Stimulated activated CD8-positive, alpha-beta memory T cell treated with anti-CD3 and anti-CD28 coated beads, Interleukin-12 subunit alpha, Interleukin-12 subunit beta, amount 100 ng/mL, for 24 hours (primary cell): ENCODE results near the gene NARF.
"Not testable (repeated sequence)": the region's sequence is repeated elsewhere in the genome, so short reads cannot be mapped to it uniquely, and the experiment has no call there.

Source experiments
- DNase-seq: peaks from one replicate; pipeline ENCODE4 v3.0.0-alpha.2; 2020; ENCODE audit errors: extremely low read depth

NARF gene

DNA sequence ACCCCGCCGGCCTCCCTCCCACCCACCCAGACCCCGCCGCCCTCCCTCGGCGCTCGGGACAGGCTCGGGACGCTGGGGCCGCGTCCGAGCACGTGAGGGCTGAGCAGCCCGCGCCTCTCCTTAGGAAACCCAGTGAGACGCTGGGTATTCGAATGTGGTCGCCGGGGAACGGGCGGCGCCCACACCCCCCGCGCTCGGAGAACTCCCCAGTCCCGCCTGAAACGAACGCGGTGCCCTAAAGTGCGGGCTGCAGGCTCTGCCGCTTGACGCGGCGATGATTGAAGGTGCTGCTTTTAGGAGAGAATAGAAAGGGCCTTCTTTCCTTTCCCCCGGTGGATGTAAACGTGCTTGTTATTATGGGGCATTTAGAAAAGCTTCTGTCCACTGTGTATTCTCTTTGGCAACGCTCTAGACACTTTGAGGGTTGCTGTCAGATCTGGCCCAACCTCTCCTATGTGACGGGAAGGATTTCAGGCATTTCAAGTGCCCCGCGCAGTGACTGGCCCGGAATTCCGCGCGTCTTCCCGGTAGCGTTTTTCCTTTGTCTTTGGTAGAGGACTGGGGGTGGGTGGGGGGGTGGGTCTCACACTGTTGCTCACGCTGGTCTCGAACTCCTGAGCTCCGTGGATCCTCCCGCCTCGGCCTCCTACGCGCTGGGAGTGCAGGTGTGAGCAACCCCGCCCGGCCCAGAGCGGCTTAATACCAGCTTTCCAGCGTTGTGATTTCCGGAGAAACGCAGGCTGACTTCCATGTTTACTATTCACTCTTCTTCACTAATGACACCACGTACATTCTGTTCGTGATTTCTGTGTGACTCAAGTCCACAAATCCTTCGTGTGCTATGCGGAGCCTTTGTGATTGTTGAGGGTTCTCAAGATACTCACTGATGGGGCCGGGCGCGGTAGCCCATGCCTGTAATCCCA, 39.2 kb downstream of the NARF start:
- no peak for DNase-seq

- DNase-seq = no peak
Observed at GRCh38 chr17:82502207-82502606, 43.7 kb downstream of the NARF start.

DNA sequence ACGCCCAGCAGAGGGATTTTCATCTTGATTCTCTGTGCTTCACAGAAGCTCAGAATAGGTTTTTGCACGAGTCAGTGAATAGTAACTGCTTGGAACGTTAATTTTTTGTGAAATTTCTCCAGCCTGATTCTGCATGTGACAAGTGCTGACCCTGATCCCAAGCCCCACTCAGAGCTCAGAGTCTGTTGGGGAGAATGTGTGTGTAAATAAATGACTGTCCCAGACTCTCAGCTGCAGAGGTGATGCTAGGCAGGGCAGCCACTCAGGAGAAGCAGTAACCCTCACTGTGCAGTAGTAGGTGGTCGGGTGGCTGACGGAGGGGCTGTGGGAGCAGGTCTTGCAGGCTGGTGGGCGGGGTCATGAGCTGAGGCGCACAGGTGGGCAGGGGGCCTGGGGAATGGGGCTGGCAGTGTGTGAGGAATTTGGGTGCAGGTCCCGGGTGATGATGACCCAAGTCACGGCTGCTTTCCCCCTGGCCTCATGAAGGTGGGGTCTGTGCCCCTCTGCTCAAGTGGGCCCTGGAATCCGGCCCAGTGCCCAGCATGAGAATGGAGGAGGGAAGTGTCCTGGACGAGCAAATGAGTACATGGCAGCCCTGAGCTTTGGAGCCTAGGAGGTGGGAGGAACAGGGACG, 44.7 kb downstream of the NARF start:
- DNase-seq = no peak

DNA sequence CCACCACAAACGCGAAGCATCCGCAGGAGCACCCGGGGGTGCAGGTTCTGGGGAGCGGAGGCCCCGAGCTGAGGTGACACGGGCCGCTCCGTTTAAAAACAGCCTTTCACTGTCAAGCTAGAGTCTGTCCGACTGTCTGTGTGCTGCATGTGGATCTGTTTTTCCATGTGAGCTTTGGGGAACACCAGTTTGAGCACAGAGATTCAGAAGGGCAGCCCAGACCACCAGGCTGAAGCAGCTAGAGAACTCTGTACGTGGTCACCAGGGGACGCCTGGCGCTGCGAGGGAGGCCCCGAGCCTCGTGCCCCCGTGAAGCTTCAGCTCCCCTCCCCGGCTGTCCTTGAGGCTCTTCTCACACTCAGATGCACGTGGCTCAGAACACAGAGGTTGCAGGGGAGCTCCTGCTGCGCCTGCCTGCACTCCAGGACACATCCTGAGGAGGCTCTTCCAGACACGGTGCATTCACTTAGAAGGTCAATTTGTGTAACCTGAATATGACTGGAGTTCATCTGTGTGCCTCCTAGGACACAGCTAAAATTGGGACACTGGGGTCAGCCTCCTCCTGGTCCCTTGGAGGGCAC, 45.3 kb downstream of the NARF start:
- no peak for DNase-seq

DNA sequence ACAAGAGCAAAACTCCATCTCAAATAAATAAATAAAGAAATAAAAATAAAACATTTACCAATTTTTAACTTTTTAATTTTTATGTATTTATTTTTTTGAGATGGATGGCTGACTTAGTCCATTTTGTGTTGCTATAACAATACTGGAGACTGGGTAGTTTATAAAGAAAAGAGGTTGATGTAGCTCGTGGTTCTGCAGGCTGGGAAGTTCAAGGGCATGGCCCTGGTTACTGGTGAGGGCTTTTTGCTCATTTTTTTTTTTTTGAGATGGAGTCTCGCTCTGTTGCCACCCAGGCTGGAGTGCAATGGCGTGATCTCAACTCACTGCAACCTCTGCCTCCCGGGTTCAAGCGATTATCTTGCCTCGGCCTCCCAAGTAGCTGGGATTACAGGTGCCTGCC, 46.8 kb downstream of the NARF start:
- no peak for DNase-seq

DNA sequence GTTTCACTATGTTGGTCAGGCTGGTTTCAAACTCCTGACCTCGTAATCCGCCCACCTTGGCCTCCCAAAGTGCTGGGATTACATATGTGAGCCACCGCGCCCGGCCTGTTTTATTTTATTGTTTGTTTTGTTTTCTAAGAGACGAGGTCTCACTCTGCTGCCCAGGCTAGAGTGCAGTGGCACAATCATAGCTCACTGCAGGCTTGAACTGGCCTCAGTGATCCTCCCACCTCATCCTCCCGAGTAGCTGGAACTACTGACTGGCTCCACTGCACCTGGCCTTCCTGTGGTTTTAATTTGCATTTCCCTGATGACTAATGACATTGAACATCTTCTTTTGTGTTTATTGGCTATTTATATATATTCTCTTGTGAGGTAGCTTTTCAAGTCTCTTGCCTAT, 47.9 kb downstream of the NARF start:
- not testable (repeated sequence) for DNase-seq

DNA sequence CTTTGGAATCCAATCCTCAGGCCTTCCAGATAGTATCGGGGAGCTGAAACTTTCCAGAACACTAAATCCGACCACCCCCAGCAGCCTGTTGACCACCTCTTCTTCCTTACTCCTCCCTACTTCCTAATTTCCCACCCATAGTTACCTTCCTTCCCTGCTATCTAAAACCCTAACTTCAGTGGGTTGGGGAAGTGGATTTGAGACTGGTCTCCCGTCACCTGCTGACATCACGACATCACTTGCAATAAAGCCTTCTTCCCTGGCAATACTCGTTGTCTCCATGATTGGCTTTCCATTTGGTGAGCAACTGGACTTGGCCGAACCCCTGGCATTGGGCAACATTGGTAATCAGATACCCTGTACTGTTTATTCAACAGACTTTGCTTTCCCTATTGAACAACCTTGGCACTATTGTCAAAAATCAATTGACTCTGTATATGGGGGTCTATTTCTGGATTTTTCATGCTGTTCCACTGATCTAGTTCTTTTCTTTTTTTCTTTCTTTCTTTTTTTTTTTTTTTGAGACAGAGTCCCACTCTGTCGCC, 49.2 kb downstream of the NARF start:
- DNase-seq = no peak

DNA sequence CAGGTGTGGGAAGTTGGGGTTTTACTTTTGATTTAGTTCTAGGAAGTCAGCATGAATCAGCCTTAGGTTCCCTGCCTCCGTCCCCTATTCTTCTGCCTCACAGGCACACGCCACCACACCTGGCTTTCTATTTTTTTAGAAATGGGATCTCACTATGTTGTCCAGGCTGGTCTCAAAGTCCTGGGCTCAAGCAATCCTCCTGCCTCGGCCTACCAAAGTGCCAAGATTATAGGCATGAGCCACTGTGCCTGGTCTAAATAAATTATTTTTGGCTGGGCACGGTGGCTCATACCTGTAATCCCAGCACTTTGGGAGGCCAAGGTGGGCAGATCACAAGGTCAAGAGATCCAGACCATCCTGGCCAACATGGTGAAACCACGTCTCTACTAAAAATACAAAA, 53.1 kb downstream of the NARF start:
- not testable (repeated sequence) for DNase-seq

DNA sequence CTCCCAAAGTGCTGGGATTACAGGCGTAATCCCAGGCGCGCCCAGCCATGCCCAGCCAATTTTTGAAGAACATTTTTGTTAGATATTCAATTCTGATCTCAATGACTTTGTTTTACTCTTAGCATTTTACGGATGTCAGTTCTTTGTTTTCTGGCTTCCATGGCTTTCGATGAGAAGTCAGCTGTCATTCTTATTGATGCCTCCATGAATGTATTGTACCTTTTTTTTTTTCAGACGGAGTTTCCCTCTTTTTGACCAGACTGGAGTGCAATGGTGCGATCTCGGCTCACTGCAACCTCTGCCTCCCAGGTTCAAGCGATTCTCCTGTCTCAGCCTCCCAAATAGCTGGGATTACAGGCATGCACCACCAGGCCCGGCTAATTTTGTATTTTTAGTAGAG, 55.3 kb downstream of the NARF start:
- not testable (repeated sequence) for DNase-seq

- DNase-seq = no peak
Observed at GRCh38 chr17:82517230-82517865, 58.8 kb downstream of the NARF start.

- peak; percentile 80 for DNase-seq
Observed at GRCh38 chr17:82518826-82519810, 60.6 kb downstream of the NARF start, which contains the start of gene FOXK2. Gene FOXK2, plus strand, starts transcription at chr17:82519732. Its CDS starts 157 bp downstream, at chr17:82519889.

- no peak for DNase-seq
Observed at GRCh38 chr17:82519971-82520903, 61.7 kb downstream of the NARF start.

DNA sequence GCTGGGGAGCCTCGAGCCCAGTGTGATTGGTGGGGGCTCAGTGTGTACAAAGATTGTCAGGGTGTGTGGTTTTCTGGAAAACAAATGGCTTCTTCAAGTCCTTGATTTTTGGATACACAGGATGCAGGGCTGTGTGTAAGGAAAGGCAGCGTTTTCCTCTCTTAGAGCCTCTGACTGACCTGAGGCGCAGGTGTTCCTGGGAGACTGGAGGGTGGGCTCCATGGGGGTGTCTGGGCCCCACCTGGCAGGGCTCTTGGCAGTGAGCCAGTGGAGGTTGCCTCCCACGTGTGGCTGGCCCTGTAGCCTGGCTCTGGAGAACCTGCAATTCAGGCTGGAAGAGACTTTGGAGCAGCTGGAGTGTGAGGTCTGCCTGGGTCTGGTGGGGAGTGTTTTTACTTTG, 66.0 kb downstream of the NARF start:
- no peak for DNase-seq

GRCh38 chr17:82525712-82526111, 67.2 kb downstream of the NARF start:
- no peak for DNase-seq

- DNase-seq = no peak
Observed at GRCh38 chr17:82527898-82528297, 69.4 kb downstream of the NARF start.

GRCh38 chr17:82528484-82529265, 70.1 kb downstream of the NARF start:
- no peak for DNase-seq

- DNase-seq = no peak
Observed at GRCh38 chr17:82529914-82530300, 71.4 kb downstream of the NARF start.

- DNase-seq = no peak
Observed at GRCh38 chr17:82531431-82531881, 72.9 kb downstream of the NARF start.

DNA sequence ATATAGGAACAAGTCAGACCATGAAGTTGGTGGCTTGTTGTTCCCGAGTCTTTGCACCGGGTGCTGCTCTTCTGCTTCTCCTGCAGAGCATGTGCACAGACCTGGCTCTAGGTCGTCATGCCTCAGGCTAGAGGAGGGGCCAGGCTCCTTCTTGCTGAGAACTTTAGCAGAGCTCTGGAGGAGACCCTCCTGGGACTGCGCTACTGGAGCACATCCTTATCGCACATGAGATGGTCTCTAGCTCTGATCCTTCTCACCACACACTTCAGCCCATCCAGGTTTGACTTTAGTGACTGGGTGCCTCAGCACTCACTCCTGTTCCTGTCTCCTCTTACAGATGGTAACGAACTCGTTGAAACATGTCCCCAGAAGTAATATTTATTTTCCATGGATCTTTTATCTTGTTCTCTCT, 75.9 kb downstream of the NARF start:
- DNase-seq = no peak
